Fibroblast of upper back skin (primary cell): ENCODE measurements around the gene SLC25A11.

Source experiments
- DNase-seq: peaks from one replicate; pipeline ENCODE4 v3.0.0-alpha.2; 2013

Gene SLC25A11, protein sequence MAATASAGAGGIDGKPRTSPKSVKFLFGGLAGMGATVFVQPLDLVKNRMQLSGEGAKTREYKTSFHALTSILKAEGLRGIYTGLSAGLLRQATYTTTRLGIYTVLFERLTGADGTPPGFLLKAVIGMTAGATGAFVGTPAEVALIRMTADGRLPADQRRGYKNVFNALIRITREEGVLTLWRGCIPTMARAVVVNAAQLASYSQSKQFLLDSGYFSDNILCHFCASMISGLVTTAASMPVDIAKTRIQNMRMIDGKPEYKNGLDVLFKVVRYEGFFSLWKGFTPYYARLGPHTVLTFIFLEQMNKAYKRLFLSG

DNA sequence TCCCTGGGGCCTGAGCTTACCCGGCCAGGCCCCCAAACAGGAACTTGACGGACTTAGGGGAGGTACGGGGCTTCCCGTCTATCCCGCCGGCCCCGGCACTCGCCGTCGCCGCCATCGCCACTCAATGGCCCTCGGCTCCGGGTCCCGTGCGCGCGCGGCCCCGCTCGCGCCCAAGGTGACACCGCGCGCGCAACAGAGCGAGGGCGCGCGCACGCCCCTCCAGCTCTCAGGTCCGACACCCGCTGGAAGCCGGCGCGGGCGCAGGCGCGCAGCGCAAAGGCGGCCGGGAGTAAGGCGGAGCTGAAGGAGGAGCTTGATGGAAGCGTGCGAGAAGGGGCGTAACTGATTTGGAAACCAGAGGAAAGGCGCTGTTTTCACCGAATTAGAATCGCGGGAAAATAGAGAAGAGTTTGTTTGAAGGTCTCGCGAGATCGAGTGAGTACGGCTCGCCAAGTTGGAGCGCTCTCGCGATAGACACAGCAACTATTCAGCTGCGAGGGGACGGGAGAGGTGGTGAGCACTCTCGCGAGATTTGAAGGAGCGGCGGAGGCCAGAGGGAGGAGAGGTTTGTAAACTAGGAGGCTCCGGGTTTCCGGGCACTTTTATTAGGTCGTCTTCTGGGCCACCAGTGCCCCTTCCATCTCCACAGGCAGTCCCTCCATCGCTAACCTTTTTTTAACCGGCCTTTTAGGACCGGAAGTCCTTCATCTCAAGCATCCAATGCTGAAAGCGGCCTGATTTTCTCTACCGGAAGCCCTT lies at the start of gene SLC25A11, which contains the start of gene RNF167:
Gene SLC25A11, minus strand, starts transcription at position 251 of the 759 bp plus-strand sequence. Its CDS starts 136 bp downstream, at position 115.
Gene RNF167, plus strand, starts transcription at position 473 of the 759 bp plus-strand sequence. CDS start 642 bp downstream, outside the sequence.
- peak; percentile 100 for DNase-seq

DNA sequence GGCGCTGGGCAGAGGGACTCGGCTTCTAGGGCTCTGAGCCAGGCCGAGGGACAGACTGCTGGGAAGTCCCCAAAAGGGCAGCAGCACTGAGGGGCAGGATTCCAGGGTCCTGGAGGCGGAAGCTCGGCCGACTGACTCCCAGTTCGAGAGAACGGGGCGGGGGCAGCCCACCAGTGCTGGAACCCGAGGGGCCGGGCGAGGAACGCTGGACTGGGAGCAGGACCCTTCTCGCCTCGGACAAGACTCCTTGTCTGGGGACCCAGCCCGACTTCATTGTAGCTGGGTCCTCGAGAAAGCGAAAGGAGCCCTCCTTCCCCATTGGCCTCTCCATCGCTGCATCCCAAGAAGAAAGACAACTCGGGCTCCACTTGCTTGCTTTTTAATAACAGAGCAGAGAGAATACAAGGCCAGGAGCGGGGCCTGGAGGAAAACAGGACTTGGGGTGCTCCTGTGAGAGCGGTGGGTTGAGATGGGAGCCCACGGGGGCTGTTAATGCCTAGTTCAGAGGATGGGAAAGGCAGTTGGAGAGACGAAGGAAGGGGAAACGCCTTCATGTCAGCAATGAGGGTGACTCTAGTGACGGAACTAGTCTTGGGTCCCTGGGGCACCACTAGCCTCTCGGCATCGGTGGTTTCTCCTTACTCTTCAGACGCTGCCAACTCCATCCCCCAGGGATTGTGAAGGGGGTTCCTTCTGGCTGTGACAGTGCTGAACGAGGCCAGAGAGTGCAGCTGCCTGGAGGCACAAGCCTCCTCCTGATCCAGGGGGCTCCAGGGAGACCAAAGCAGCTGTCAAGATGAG lies 48.1 kb upstream of the SLC25A11 start:
- no peak for DNase-seq

DNA sequence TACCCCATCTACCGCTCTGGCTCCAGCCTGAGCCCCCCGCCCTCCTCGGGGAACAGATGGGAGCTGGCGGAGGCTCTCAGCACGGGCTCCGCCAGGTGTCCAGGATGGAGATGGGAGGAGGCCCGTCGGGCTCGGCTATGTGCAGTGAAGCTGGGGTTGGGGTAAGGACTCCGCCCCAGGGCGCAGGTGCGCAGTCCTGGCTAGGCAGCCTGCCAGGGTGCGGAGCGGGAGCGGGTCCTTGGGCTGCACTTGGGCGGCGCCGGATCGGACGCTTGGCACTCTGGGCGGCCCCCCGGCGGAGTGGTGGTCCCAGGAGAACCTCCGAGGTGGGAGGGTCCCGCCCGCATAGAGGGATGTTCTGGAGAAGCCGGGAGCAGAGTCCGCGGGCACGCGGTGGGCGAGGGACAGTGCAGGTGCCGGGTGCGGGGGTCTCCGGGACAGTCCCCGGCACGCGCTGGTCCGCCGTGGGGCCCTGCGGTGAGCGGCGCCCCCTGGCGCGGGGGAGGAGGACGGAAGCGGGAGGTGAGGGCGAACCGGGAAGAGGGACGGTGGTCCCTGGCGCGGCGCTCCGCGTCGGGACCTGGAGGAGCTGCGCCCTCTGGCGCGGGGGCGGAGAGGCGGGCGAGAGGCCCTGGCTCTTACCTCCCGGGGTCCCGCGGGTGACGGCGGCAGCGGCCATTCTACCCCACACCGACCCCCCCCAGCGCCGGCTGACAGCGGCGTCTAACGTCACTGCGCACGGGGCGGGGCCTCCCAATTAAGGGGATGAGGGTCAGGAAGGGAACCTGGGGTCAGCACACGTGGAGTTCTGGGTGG lies 47.3 kb upstream of the SLC25A11 start, which contains the start of gene CAMTA2:
Gene CAMTA2, minus strand, starts transcription at position 725 of the 816 bp plus-strand sequence. CDS start 1,453 bp downstream, outside the sequence.
- DNase-seq, result peak; percentile 74

DNA sequence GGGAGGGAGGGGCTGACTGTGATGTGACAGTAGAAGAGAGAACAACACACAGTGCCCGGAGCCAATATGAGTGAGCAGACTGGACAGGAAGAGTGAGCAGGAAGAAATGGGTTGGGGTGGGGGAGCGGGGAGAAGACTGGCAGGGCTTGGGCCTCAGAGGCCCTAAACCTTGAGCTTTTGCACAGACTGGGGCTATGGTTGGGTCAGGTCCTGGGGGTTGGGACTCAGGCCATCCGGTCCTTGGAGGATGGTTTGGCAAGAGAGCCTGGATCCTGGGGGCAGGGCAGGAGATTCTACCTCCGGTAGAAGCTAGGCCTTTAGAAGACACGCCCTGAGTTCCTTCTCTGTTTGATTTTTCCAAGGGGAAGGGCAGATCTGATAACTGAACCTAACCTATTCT lies 46.6 kb upstream of the SLC25A11 start:
- DNase-seq, result no peak

DNA sequence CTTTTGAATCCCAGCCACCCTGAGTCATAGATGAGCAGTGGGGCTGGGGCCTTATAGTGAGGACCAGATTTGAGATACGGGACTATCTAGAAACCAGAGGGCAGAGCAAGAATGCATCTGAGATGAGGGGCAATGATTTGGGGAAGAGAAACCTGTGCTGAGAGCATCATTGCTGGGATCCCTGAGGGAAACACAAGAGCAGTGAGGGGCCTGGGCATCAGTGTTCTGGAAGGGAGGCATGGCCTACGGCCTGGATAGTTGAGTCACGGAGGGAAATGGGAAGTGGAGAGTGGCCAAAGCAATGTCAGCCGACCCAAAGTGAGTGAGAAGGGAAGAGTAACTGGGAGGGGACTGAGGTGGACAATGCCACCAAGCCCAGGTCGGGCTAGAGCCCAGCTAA lies 42.5 kb upstream of the SLC25A11 start:
- no peak for DNase-seq

DNA sequence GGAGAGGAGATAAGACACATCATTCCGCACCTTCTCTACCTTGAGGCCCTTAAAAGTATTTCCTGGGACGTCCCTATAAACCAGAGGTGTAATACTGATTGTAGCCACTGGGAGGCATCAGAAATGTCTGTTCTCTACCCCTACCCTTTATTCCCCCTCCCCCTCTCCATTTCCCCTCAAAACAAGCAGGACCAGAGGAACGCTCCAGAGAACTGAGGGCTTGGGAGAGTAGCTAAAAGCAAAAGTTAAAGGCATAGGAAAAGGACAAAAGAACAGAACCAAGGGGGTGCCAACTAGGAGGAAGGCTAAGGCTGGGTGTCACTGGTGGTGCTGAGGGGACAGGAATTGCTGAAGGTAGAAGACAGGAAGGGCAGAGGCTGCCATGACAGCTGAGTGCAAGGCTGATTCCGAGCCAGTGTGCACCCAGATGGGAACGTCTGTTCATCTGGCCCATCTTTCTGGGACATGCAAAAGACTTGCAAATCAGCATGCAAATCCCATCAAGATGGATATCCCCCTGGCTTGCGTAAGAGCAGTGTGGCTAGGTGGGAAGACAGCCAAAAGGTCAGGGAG lies 40.9 kb upstream of the SLC25A11 start:
- peak; percentile 59 for DNase-seq

DNA sequence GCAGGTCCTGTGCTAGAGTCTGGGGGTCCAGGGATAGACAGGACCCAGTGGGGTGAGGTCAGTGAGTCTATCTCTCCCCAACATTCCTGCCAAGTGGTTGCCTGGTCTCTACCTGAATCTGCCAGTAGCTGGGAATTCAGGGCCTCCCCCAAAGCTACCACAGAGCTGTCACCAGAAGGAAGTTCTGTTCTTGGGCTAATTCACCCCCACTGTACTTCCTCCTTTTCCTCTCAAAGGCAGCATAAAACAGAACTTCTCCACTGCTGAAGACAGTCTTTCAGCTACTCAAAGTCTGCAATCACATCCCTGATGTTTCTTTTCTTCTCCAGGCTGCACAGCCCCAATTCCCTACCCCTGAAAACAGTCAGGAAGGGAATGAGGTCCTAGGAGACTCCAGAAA lies 38.9 kb upstream of the SLC25A11 start:
- DNase-seq, result no peak

DNA sequence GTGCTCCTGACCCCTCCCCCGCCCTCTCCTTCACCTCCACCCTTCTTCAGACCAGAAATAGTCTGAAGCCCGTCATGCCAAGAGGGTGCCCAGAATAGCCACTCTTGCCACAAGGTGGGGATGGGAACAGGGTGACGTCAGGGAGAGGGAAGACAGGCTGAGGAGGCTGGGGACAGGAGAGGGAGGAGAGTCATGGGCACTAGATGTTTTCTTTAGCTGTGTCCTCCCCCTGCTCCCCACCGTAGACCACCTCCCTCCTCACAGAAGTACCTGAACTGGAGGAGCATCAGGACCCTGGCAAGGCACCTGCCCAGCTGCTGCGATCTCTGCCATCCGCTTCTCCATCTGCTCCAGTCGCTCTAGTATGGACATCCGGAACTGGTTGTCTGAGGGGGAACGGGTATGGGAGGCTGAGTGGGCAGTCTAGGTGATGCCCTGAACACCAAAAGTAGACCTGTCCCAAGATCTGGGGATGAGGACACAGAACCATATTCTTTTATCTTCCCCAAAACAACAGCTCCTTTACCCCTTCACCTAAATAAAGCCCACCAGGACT lies 34.3 kb upstream of the SLC25A11 start:
- no peak for DNase-seq

DNA sequence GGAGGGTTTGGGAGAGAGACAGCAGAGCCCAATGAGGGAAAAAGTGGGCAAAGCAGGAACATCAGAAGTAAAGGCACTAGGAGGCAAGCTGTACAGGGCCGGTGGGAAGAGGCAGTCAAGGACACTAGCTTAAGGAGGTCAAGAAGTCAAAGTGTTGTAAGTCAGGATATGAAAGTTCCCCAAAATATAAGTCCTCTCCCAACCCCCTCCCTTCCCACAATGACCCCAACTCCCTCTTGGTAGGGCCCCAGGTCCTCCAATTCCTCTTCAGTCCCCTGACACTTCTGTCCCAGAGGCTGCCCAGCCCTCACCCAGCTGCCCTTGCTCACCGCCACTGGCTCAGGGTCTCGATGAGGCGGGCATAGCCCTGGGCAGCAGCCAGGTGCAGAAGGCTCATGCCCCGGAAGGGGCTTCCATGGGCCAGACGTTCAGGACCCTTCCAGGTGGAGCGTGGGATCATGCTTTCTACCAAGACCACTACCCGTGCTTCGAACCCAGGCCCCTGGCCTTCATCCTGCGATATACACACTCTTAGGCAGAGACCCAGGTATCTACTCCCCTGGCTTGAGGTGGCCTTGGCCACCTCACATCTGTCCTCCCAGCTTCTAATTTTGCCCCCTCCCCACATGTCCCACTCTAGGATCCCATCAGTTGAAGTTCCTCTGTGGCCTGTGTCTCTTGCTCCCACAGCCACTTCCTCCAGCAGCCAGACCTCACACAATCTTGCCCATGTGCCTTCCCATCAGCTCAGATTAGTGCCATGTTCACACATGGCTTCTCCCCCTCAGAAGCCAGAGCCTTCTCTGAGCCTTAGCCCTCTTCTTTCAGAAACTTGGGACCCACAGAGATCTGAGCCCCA lies 33.6 kb upstream of the SLC25A11 start:
- no peak for DNase-seq

DNA sequence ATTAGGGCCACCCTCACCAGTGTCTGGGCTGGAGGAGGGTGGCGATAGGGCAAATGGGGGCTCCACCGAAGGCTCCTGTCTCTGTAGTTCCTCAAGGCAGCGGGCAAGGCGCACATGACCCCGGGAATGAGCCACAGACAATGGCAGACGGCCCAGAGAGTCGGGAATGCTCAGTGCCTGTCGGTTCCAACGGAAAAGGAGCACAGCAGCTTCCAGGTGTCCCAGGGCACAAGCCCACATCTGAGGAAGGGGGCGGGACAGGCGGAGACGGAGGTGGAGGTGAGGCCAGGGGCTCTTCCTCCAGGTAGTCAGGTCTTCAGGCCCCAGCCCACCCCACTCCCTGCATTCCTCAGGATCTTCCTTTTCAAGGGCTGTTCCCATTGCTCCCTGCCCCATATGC lies 32.9 kb upstream of the SLC25A11 start:
- no peak for DNase-seq

DNA sequence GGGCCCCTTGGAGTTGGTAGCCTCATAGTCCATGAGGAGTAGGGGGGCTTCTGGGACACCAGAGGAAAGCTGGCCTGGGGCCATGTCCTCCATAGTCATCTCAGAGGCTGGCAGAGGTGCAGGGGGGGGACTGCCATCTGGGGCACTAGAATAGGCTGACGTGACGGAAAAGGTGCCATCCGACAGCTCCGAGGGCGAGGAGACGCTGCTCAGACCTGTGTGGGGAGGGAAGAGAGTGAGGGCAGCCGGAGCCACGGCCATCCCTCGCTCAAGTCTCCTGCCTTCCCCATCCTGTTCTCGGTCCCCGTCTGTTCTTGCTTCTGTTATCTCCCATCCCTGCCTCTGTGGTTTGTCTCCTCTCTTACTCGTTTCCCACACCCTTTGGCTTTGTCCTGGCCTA lies 32.5 kb upstream of the SLC25A11 start:
- DNase-seq, result no peak

DNA sequence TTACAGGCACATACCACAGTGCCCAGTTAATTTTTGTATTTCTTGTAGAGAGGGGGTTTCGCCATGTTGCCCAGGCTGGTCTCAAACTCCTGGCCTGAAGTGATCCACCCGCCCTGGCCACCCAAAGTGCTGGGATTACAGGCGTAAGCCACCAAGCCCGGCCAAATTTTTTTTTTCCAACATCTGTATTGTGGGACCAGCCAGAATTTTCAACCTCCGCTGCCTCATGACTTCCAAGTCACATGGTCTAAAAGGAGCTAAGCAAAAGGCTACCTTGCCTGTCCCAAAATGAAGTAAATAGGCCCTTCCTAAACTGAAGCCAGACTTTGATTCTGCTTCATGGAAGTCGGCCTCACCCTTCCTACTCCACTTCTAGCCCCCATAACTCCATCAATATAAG lies 32.0 kb upstream of the SLC25A11 start:
- no peak for DNase-seq

DNA sequence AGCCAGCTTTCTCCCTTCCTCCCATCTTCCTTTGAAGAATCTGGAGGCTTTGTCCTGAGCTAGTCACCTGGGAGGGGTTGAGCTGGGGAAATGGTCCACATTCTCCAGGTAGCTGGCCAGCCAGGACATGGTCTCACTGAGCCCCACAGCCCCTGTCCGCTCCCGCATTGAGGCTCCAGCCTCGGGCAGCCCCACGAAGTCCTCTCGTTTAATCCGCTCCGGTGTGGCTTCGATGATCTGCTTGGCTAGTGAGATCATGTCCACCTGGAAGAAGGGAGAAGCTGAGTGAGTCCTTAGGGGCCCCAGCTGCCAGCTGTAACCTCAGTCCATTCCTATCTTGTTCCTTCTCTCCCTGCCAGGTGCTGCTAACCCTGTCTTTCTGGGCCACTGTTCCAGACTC lies 30.4 kb upstream of the SLC25A11 start:
- no peak for DNase-seq

DNA sequence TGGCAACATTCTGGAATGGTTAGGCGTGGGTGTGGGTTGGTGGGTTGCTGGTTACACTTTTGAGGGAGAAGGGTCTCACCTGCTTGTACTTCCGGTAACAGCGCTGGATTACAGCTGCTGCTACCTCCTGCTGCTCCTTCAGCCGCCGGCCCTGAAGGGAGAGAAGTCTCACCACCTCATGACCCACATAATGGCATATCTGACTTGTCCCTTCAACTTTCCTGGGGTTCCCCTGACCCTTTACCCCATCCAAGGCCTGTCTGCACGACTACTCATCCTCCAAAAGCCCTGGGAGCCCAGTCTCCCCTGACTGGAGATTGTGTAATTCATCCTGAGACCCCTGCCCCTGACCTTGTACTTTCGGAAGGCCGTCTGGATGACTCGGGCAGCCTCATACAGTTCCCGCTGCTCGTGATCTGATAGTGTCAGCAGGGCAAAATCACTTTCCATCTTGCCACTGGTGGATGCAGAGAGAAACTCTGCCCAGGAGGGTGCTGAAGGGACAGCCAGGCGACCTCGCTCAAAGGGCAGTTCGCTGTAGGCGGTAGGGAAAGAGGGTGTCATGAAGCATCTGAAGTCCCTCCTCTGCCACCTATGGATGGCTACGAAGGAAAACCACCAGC lies 29.8 kb upstream of the SLC25A11 start:
- DNase-seq, result no peak

DNA sequence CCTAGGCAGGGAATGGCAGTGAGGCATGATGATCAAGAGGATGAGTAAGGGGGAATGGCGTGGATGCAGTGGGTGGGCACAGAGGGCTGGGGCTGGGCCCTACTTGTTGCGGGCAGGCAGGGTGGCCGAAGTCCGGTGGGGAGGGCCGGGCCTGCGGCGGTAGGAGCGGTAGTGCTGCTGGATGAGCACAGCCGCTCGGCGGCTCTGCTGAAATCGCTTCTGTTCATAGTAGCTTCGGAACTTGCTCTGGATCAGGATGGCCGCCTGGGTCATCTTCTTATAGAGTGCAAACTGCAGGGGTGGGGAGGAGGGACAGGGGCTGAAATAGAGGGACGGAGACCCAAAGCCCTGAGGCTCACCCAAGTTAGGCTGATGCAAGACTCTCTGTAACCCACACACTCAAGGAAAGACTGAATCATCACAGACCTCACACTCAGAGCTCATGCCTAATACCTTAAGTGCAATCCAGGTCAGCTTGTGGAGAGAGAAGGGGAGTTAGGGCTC lies 29.3 kb upstream of the SLC25A11 start:
- peak; percentile 98 for DNase-seq

DNA sequence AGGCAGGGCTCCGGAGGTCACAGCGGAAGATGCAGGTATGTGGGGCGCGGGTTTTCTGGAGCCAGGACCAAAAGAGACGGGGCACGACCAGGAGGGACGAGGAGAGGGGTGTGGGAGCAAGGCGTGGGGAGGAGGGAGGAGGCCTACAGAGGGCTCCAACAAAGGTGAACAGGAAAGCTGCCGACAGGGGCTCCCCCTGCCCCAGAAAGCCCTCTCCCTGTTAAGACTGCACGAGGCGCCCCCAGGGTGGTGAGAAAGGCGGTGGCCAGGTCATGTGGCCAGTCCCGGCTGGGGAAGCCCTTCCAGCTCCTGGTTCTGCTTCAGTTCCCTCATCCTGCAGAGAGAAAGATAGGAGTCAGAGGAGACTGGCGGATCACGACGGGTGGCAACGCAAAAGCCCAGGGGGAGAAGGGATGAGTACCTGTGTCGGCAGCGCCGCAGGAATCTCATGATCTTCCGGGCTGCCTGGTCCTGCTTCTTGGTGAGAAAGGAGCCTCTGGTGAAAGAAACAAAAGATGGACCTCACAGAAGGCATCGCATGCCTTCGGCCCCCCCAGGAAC lies 28.7 kb upstream of the SLC25A11 start:
- DNase-seq, result no peak

DNA sequence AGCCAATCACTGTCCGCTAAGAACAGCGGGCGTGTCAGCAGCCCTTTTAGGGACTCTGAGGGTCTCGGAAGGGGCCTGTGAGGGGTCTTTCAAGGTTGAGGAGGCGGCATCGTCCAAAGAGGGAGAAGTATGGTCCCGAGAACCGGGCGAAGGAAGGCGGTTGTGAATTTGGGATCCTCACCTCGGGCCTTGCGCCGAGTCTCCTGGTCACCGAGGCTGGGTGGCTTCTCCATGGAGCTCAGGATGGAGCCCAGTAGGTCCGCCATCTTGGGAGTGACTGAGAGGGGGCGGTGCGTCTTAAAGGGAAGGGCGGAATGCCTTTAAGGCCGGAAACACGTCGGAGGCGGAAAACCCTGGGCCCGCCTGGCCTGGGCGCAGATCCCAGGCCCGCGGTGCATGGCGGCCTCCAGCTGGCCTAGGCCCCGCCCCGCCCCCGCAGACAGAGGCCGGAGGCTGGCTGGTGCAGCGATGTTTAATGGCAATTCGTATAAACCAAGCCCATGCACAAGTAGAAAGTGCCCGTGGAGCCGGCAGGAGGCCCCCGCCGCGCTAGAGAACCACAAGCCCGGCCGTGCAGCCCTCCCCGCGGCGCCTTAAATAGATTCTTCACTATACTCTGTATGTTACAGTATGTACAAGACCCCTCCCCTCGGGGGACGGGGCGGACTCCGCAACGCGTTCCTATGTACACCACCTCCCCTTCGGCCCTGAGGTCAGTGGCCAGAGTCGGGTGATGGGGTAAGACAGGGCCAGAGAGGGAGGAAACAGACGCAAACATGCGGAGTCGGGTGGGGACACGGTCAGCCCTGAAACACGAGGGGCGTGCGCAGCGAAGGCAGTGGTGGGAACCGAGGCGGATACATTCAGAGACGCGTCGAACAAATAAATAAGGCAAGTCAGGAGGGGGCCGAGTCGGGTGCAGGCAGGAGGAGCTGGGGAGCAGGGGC lies 28.0 kb upstream of the SLC25A11 start, which contains the start of gene SPAG7:
Gene SPAG7, minus strand, starts transcription at position 279 of the 947 bp plus-strand sequence. Its CDS starts 13 bp downstream, at position 266.
- DNase-seq, result peak; percentile 96
